Endometrium (tissue), 2 donors: Measurements from ENCODE around the gene ATAD3C.
"Not testable (repeated sequence)": the region's sequence is repeated elsewhere in the genome, so short reads cannot be mapped to it uniquely, and the experiment has no call there.

ENCODE experiments used
- FAIRE-seq: peaks from 2 replicates; lab custom pipeline; 2012; peaks lifted over from hg19 to GRCh38; lab: Jason Lieb, UNC
- donor health status: control.
- donor health status: control.

The ATAD3C gene

GRCh38 chr1:1477206-1477605 is 27.7 kb downstream of the ATAD3C start:
- FAIRE-seq, result no peak

GRCh38 chr1:1479547-1480487 is 30.3 kb downstream of the ATAD3C start:
- FAIRE-seq, result no peak

- not testable (repeated sequence) for FAIRE-seq
Measured at GRCh38 chr1:1480488-1480867, 31.0 kb downstream of the ATAD3C start.

GRCh38 chr1:1481811-1482210 is 32.3 kb downstream of the ATAD3C start:
- not testable (repeated sequence) for FAIRE-seq

GRCh38 chr1:1482856-1483255 is 33.4 kb downstream of the ATAD3C start:
- FAIRE-seq, result no peak

GRCh38 chr1:1483714-1484113 is 34.2 kb downstream of the ATAD3C start:
- FAIRE-seq, result no peak

- FAIRE-seq, result not testable (repeated sequence)
Measured at GRCh38 chr1:1484976-1485750, 35.7 kb downstream of the ATAD3C start.

- FAIRE-seq, result not testable (repeated sequence)
Measured at GRCh38 chr1:1485755-1486317, 36.3 kb downstream of the ATAD3C start.

GRCh38 chr1:1487701-1488100 is 38.2 kb downstream of the ATAD3C start:
- no peak for FAIRE-seq

- no peak for FAIRE-seq
Measured at GRCh38 chr1:1489231-1489630, 39.7 kb downstream of the ATAD3C start.

- FAIRE-seq, result no peak
Measured at GRCh38 chr1:1489861-1490260, 40.4 kb downstream of the ATAD3C start.

GRCh38 chr1:1490633-1491230 is 41.2 kb downstream of the ATAD3C start:
- no peak for FAIRE-seq

GRCh38 chr1:1491601-1492000 is 42.1 kb downstream of the ATAD3C start:
- no peak for FAIRE-seq

GRCh38 chr1:1494311-1494710 is 44.8 kb downstream of the ATAD3C start:
- not testable (repeated sequence) for FAIRE-seq

- FAIRE-seq, result not testable (repeated sequence)
Measured at GRCh38 chr1:1495461-1495975, 46.0 kb downstream of the ATAD3C start.

- FAIRE-seq, result not testable (repeated sequence)
Measured at GRCh38 chr1:1504777-1505365, 55.4 kb downstream of the ATAD3C start.

GRCh38 chr1:1505366-1505798 is 55.9 kb downstream of the ATAD3C start:
- FAIRE-seq, result peak; percentile 83

- not testable (repeated sequence) for FAIRE-seq
Measured at GRCh38 chr1:1505801-1506200, 56.3 kb downstream of the ATAD3C start.

GRCh38 chr1:1507305-1507704 is 57.8 kb downstream of the ATAD3C start:
- no peak for FAIRE-seq

- not testable (repeated sequence) for FAIRE-seq
Measured at GRCh38 chr1:1508775-1509464, 59.4 kb downstream of the ATAD3C start.

GRCh38 chr1:1509465-1509850 is 60.0 kb downstream of the ATAD3C start:
- not testable (repeated sequence) for FAIRE-seq
